ENCODE results near the gene RB1. TPM values are rescaled to one million over a fixed set of nuclear protein-coding genes. Genes with fewer than 3 reads are reported as not detected.

Gene RB1
- total and polyA plus RNA-seq, 2 donors (not counting 3 experiments of a cell fraction or from before 2014, with no cell fraction given), result 8.0 to 41.2 TPM

DNA sequence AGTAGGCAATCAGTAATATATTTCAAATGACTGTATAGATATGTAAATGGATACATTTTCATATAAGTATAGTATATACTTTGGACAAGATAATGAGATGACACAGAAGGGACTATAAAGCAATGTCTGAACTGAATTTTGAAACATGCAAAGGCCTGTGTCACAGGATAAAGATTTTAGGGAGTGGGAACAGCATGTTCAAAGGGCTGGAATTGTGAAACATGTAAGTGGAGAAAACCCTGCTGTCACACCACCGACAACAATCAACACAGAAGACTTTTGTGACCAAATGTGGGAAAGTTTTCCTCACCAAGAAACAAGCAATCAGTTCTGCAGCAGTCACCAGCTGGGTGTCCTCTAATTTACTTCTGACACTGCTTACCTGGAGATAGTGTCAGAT lies 66.4 kb downstream of the RB1 start:
- Histone ChIP-seq H4K20me1 (replicated peaks; ENCODE audit: control insufficient read depth, extremely low read depth, insufficient read depth, low read length) (no peaks in the 10 kb centered on the region), H3K27ac (ENCODE audit: insufficient read depth, low read depth, low read length) (no peak overlapping the region), H3K4me2 (ENCODE audit: insufficient read depth, low read length) (no peak overlapping the region), H3K79me2 (ENCODE audit: control insufficient read depth, insufficient read depth, low read length) (no peaks in the 10 kb centered on the region), H3K4me1 (ENCODE audit: control insufficient read depth, extremely low read depth, insufficient read depth, low read length) (peaks cover 8% of the 10 kb centered on the region), H3K27me3 (ENCODE audit: control insufficient read depth in 2 of 2, insufficient read depth in 2 of 2, low read length in 2 of 2) (no peaks in the 10 kb centered on the region), H3K9ac (replicated peaks; ENCODE audit: extremely low read depth, insufficient read depth, low read length) (no peak overlapping the region), H3K4me3 (replicated peaks in 1 of 3; ENCODE audit: insufficient read depth in 1 of 3, low read depth in 1 of 3, low read length in 3 of 3) (no peak overlapping the region), H3K9me3 (replicated peaks; ENCODE audit: control insufficient read depth, insufficient read depth, low read length) (no peaks in the 10 kb centered on the region), H3K36me3 (ENCODE audit: control insufficient read depth in 2 of 2, extremely low read depth in 1 of 2, insufficient read depth in 2 of 2, low read length in 2 of 2) (peaks cover 0 to 3% of the 10 kb centered on the region in 2 experiments), H2AFZ (ENCODE audit: low read depth, low read length) (no peak overlapping the region), H3K9me1 (replicated peaks; ENCODE audit: control insufficient read depth, extremely low read depth, insufficient read depth, low read length) (no peaks in the 10 kb centered on the region)
- FAIRE-seq, result no peak
- intact Hi-C loops (cut with micrococcal nuclease), result no loop called here
- no peak for DNase-seq (ENCODE audit: low read depth, low spot score)
- CTCF ChIA-PET, result no interaction called here
- dilution Hi-C loops (cut with MboI; ENCODE audit: extremely low pct_ligation_motif_present, low sequenced_read_pairs), result no loop called here
- POLR2A ChIA-PET, result no interaction called here
- no TSS peak for BruUV-seq (replicated peaks)
- TF ChIP-seq, protein P1, sequence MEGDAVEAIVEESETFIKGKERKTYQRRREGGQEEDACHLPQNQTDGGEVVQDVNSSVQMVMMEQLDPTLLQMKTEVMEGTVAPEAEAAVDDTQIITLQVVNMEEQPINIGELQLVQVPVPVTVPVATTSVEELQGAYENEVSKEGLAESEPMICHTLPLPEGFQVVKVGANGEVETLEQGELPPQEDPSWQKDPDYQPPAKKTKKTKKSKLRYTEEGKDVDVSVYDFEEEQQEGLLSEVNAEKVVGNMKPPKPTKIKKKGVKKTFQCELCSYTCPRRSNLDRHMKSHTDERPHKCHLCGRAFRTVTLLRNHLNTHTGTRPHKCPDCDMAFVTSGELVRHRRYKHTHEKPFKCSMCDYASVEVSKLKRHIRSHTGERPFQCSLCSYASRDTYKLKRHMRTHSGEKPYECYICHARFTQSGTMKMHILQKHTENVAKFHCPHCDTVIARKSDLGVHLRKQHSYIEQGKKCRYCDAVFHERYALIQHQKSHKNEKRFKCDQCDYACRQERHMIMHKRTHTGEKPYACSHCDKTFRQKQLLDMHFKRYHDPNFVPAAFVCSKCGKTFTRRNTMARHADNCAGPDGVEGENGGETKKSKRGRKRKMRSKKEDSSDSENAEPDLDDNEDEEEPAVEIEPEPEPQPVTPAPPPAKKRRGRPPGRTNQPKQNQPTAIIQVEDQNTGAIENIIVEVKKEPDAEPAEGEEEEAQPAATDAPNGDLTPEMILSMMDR (IDR thresholded peaks at IDR 0.05; ENCODE audit: extremely low read depth in 1 of 2, insufficient read depth in 1 of 2, low read depth in 1 of 2, low read length in 2 of 2), result no peak
- TF ChIP-seq FOS (IDR thresholded peaks at IDR 0.05; ENCODE audit: borderline replicate concordance, insufficient read depth, low read length) (no peak), POLR2A (IDR thresholded peaks at IDR 0.05; ENCODE audit: low read depth, low read length) (no peak), GATA2 (IDR thresholded peaks at IDR 0.05; ENCODE audit: insufficient read depth, insufficient read length, low read depth, low read length) (no peak)
- TF ChIP-seq, protein P2, sequence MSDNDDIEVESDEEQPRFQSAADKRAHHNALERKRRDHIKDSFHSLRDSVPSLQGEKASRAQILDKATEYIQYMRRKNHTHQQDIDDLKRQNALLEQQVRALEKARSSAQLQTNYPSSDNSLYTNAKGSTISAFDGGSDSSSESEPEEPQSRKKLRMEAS (IDR thresholded peaks at IDR 0.05; ENCODE audit: insufficient read depth, insufficient read length), result no peak

DNA sequence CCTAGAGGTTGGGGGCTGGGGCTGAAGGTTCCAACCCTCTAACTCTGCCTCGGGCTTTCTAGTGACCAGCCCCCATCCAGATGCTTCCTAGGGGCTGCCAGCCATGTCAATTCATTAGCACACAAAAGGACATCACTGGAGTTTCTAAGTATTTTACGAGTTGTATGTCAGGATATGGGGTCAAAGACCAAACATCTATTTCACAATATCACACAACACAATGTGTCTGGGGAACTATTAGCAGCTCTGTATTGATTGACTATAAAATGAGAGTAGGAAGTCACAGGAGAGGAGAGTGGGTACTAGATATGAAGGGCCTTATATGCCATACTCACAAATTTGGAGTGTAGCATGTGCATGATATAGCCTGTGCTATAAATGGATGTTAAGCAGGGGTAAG lies 67.3 kb downstream of the RB1 start:
- FAIRE-seq (no peak), DNase-seq (ENCODE audit: low read depth, low spot score) (peak; percentile 3)
- Histone ChIP-seq H3K9me1 (replicated peaks; ENCODE audit: control insufficient read depth, extremely low read depth, insufficient read depth, low read length) (no peaks in the 10 kb centered on the region), H4K20me1 (replicated peaks; ENCODE audit: control insufficient read depth, extremely low read depth, insufficient read depth, low read length) (no peaks in the 10 kb centered on the region), H3K4me3 (replicated peaks in 1 of 3; ENCODE audit: insufficient read depth in 1 of 3, low read depth in 1 of 3, low read length in 3 of 3) (no peak overlapping the region), H3K4me2 (ENCODE audit: insufficient read depth, low read length) (no peak overlapping the region), H3K27ac (ENCODE audit: insufficient read depth, low read depth, low read length) (no peak overlapping the region), H3K9me3 (replicated peaks; ENCODE audit: control insufficient read depth, insufficient read depth, low read length) (no peaks in the 10 kb centered on the region), H2AFZ (ENCODE audit: low read depth, low read length) (no peak overlapping the region), H3K79me2 (ENCODE audit: control insufficient read depth, insufficient read depth, low read length) (no peaks in the 10 kb centered on the region), H3K4me1 (ENCODE audit: control insufficient read depth, extremely low read depth, insufficient read depth, low read length) (peaks cover 8% of the 10 kb centered on the region), H3K36me3 (ENCODE audit: control insufficient read depth in 2 of 2, extremely low read depth in 1 of 2, insufficient read depth in 2 of 2, low read length in 2 of 2) (peaks cover 0 to 3% of the 10 kb centered on the region in 2 experiments), H3K9ac (replicated peaks; ENCODE audit: extremely low read depth, insufficient read depth, low read length) (no peak overlapping the region), H3K27me3 (ENCODE audit: control insufficient read depth in 2 of 2, insufficient read depth in 2 of 2, low read length in 2 of 2) (no peaks in the 10 kb centered on the region)
- dilution Hi-C loops (cut with MboI; ENCODE audit: extremely low pct_ligation_motif_present, low sequenced_read_pairs) (no loop called here), intact Hi-C loops (cut with micrococcal nuclease) (no loop called here)
- no peak for TF ChIP-seq POLR2A (IDR thresholded peaks at IDR 0.05; ENCODE audit: low read depth, low read length)
- no peak for TF ChIP-seq MYC (IDR thresholded peaks at IDR 0.05; ENCODE audit: low read depth, low read length)
- no peak for TF ChIP-seq FOS (IDR thresholded peaks at IDR 0.05; ENCODE audit: borderline replicate concordance, insufficient read depth, low read length)
- TF ChIP-seq GATA2 (IDR thresholded peaks at IDR 0.05; ENCODE audit: insufficient read depth, insufficient read length, low read depth, low read length), result no peak
- no peak for TF ChIP-seq POLR2AphosphoS5 (IDR thresholded peaks at IDR 0.05; ENCODE audit: insufficient read depth, low read depth, low read length)
- TF ChIP-seq EZH2 (IDR thresholded peaks at IDR 0.05; ENCODE audit: borderline replicate concordance, low read depth, low read length, severe bottlenecking), result no peak
- no peak for TF ChIP-seq JUN (IDR thresholded peaks at IDR 0.05; ENCODE audit: borderline replicate concordance, insufficient read depth, insufficient read length, low read depth)
- TF ChIP-seq, protein P1 (IDR thresholded peaks at IDR 0.05; ENCODE audit: extremely low read depth in 1 of 2, insufficient read depth in 1 of 2, low read depth in 1 of 2, low read length in 2 of 2), result no peak
- TF ChIP-seq, protein P2 (IDR thresholded peaks at IDR 0.05; ENCODE audit: insufficient read depth, insufficient read length), result no peak
- ChIA-PET CTCF (no interaction called here), POLR2A (no interaction called here)
- BruUV-seq (replicated peaks), result no TSS peak

All from endothelial cell of umbilical vein (primary cell).